HepG2 (cell line): ENCODE results near the gene ATXN7L3. TPM values are rescaled to one million over a fixed set of nuclear protein-coding genes. Genes with fewer than 3 reads are reported as not detected.

Source experiments
- ATF1 ChIP-seq: IDR thresholded peaks from 2 replicates; pipeline ENCODE4 v1.6.1; 2016; ENCODE audit warnings: mild to moderate bottlenecking, control low read depth
- DNMT3B ChIP-seq: conservative IDR thresholded peaks from 2 replicates; pipeline ENCODE4 v1.6.1; 2016; ENCODE audit warnings: missing biosample characterization, control low read depth
- ETV5 ChIP-seq: IDR thresholded peaks from 2 replicates; pipeline ENCODE4 v1.6.1; 2018; ENCODE audit warnings: missing biosample characterization, missing genetic modification reagents, inconsistent platforms, borderline replicate concordance
- ETV6 ChIP-seq: sonication (generic); formaldehyde crosslinking; conservative IDR thresholded peaks from 2 replicates; pipeline ENCODE4 v1.4.0; 2020; ENCODE audit warnings: missing genetic modification reagents
- FOXC1 ChIP-seq: sonication (generic); formaldehyde crosslinking; IDR thresholded peaks from 2 replicates; pipeline ENCODE4 v1.8.0; 2022; ENCODE audit warnings: mild to moderate bottlenecking, missing genetic modification reagents, borderline replicate concordance
- HNRNPLL ChIP-seq: fragments of 200-400 bp; formaldehyde crosslinking; IDR thresholded peaks from 2 replicates; pipeline ENCODE4 v1.6.1; 2017; ENCODE audit warnings: mild to moderate bottlenecking, low read depth, low read length; ENCODE audit not compliant: poor library complexity, severe bottlenecking
- MAF1 ChIP-seq: sonication (generic); formaldehyde crosslinking; IDR thresholded peaks from 2 replicates; pipeline ENCODE4 v1.5.0; 2020; ENCODE audit warnings: missing genetic modification reagents, borderline replicate concordance
- SATB2 ChIP-seq: sonication (generic); formaldehyde crosslinking; IDR thresholded peaks from 2 replicates; pipeline ENCODE4 v1.5.0; 2020; ENCODE audit warnings: missing genetic modification reagents
- SNAI1 ChIP-seq: sonication (generic); formaldehyde crosslinking; IDR thresholded peaks from 2 replicates; pipeline ENCODE4 v1.5.0; 2020; ENCODE audit warnings: mild to moderate bottlenecking, missing genetic modification reagents, borderline replicate concordance
- SOX13 ChIP-seq, 3 experiments: fragments of 450-650 bp in 1 of 3; sonication (generic) in 1 of 3; formaldehyde crosslinking in 1 of 3; IDR thresholded peaks in 2 of 3; conservative IDR thresholded peaks in 1 of 3; 2 replicates each; pipeline versions ENCODE4 v1.5.0 to v1.6.1; 2016 to 2020; ENCODE audit warnings: antibody characterized with exemption in 1 of 3, mild to moderate bottlenecking in 1 of 3, missing compliant biosample characterization in 1 of 3, missing genetic modification reagents in 1 of 3, moderate library complexity in 1 of 3
- ZBTB20 ChIP-seq: sonication (generic); formaldehyde crosslinking; IDR thresholded peaks from 2 replicates; pipeline ENCODE4 v1.8.1; 2023; ENCODE audit warnings: missing genetic modification reagents, low read depth, mild to moderate bottlenecking, borderline replicate concordance
- ZNF274 ChIP-seq: sonication (generic); formaldehyde crosslinking; IDR thresholded peaks from 2 replicates; pipeline ENCODE4 v1.5.1; 2020; ENCODE audit warnings: mild to moderate bottlenecking, missing genetic modification reagents
- ZNF367 ChIP-seq: sonication (generic); formaldehyde crosslinking; IDR thresholded peaks from 2 replicates; pipeline ENCODE4 v1.4.0; 2020; ENCODE audit warnings: missing genetic modification reagents, borderline replicate concordance
- ZNF543 ChIP-seq: sonication (generic); formaldehyde crosslinking; IDR thresholded peaks from 2 replicates; pipeline ENCODE4 v1.4.0; 2020; ENCODE audit warnings: mild to moderate bottlenecking, missing genetic modification reagents
- ZNF547 ChIP-seq: sonication (generic); formaldehyde crosslinking; IDR thresholded peaks from 2 replicates; pipeline ENCODE4 v1.5.1; 2020; ENCODE audit warnings: mild to moderate bottlenecking, missing genetic modification reagents
- ZNF549 ChIP-seq: sonication (generic); formaldehyde crosslinking; IDR thresholded peaks from 2 replicates; pipeline ENCODE4 v1.5.0; 2020; ENCODE audit warnings: missing genetic modification reagents
- ZNF598 ChIP-seq: sonication (generic); formaldehyde crosslinking; IDR thresholded peaks from 2 replicates; pipeline ENCODE4 v1.5.1; 2020; ENCODE audit warnings: mild to moderate bottlenecking, missing genetic modification reagents, borderline replicate concordance
- polyA plus RNA-seq, 8 experiments: library from polyadenylated mRNA; depleted of rRNA in 3 of 8; stranded (reverse) in 7 of 8; unstranded in 1 of 8; fragments of >200 nt; fragmentation: Illumina TruSeq in 4 of 8; extraction: Trizol in 4 of 8; gene quantifications; 2 replicates each; pipeline versions ENCODE4 v1.2.1 to v1.2.3, GENCODE V29; 2011 to 2016; ENCODE audit warnings: low read depth in 4 of 8, missing spikeins in 1 of 8, mixed read lengths in 1 of 8; ENCODE audit not compliant: insufficient read depth in 1 of 8
- total RNA-seq, 5 experiments: library from RNA; depleted of rRNA; stranded (reverse); fragments of >200 nt; fragmentation: Illumina TruSeq; extraction: Trizol; gene quantifications; 2 replicates each; pipeline ENCODE4 v1.2.3, GENCODE V29; 2016; ENCODE audit warnings: low read depth in 1 of 5
- TF ChIP-seq, protein P1 (sequence below): sonication (generic); formaldehyde crosslinking; IDR thresholded peaks from 2 replicates; pipeline ENCODE4 v1.5.0; 2020; ENCODE audit warnings: missing genetic modification reagents, mild to moderate bottlenecking, borderline replicate concordance
- TF ChIP-seq, protein P2 (sequence below): IDR thresholded peaks from 2 replicates; pipeline ENCODE4 v1.6.1; 2016; ENCODE audit warnings: missing genetic modification reagents, missing compliant biosample characterization
- TF ChIP-seq, protein P3 (sequence below): sonication (generic); formaldehyde crosslinking; conservative IDR thresholded peaks from 2 replicates; pipeline ENCODE4 v1.8.0; 2022; ENCODE audit warnings: mild to moderate bottlenecking, moderate library complexity, missing genetic modification reagents
- TF ChIP-seq, protein P4 (sequence below): fragments of 450-650 bp; IDR thresholded peaks from 2 replicates; pipeline ENCODE4 v1.6.1; 2017; ENCODE audit warnings: mild to moderate bottlenecking

The ATXN7L3 gene
- total and polyA plus RNA-seq, 2 of the 13 experiments (the other 11 are each of a cell fraction or from before 2014, with no cell fraction given): 44.5 to 59.1 TPM

DNA sequence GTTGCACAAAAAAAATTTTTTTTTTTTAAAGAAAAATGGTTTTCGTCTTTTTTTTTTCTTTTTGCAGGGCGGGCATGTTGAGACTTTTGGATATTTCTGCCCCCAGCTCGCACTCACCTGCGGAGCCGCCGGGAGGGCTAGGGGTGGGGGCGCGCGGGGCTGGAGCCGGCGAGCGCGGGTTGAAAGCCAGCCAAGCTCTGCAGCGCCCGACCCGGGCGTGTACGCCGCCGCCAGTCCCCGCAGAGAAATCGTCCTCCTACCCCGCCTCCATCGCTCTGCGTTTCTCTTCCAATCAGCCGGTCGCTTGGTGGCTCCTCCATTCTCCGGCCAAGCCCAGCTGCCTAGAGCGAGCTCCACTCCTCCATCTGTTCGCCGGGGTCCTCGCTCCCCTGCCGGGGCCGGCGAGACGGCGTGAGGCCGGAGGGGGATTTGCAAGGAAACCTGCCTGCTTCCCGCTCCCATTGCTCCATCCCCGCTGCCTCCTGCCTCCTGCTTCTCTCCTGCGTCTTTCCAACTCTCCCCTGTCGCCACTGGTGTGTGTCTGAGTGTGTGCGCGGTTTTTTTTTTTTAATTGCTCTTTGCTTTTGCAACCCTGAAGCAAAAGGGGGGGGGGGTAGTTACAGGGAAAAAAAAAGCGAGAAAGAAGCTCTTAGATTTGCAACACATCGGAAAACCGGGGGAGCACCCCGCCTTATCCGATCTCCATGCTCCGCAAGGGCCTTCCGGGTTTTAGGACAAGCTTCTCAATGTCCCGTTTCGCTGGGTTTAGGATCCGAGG lies 21.6 kb upstream of the ATXN7L3 start (continued):
- TF ChIP-seq FOXC1 (peak; percentile 17; the same call in 1 of the 2 replicates), ETV6 (CRISPR knock-in tag) (0 out of 2 replicates have a peak, but pooled peaks have one; percentile 46), ATF1 (peak; percentile 64), DNMT3B (CRISPR knock-in tag) (0 out of 2 replicates have a peak, but pooled peaks have one; percentile 69), SATB2 (CRISPR knock-in tag) (no peak), ZNF547 (CRISPR knock-in tag) (no peak), ZBTB20 (CRISPR knock-in tag) (no peak), SNAI1 (CRISPR knock-in tag) (no peak), MAF1 (CRISPR knock-in tag) (no peak), HNRNPLL (peak; percentile 73), SOX13 (IDR thresholded peaks at IDR 0.05) (no peak), SOX13 (CRISPR knock-in tag; conservative IDR thresholded peaks at IDR 0.05 in 1 of 2, IDR thresholded peaks at IDR 0.05 in 1 of 2) (peak in 1 of 2 experiments; percentile 41; a peak in 1 of 4 replicates), ZNF549 (CRISPR knock-in tag) (no peak), ZNF543 (peak; percentile 24; the same call in 1 of the 2 replicates), ZNF367 (CRISPR knock-in tag) (no peak), ZNF274 (CRISPR knock-in tag) (0 out of 2 replicates have a peak, but pooled peaks have one; percentile 30), ZNF598 (CRISPR knock-in tag) (no peak; the same call in 1 of the 2 replicates), ETV5 (CRISPR knock-in tag) (0 out of 2 replicates have a peak, but pooled peaks have one; percentile 4)
- TF ChIP-seq, protein P1, sequence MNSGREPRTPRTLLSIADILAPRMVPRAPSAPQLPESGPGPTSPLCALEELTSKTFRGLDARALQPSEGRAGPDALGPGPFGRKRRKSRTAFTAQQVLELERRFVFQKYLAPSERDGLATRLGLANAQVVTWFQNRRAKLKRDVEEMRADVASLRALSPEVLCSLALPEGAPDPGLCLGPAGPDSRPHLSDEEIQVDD (CRISPR knock-in tag): 0 out of 2 replicates have a peak, but pooled peaks have one; percentile 27
- TF ChIP-seq, protein P2, sequence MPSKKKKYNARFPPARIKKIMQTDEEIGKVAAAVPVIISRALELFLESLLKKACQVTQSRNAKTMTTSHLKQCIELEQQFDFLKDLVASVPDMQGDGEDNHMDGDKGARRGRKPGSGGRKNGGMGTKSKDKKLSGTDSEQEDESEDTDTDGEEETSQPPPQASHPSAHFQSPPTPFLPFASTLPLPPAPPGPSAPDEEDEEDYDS: peak; percentile 20; the same call in 1 of the 2 replicates
- TF ChIP-seq, protein P3, sequence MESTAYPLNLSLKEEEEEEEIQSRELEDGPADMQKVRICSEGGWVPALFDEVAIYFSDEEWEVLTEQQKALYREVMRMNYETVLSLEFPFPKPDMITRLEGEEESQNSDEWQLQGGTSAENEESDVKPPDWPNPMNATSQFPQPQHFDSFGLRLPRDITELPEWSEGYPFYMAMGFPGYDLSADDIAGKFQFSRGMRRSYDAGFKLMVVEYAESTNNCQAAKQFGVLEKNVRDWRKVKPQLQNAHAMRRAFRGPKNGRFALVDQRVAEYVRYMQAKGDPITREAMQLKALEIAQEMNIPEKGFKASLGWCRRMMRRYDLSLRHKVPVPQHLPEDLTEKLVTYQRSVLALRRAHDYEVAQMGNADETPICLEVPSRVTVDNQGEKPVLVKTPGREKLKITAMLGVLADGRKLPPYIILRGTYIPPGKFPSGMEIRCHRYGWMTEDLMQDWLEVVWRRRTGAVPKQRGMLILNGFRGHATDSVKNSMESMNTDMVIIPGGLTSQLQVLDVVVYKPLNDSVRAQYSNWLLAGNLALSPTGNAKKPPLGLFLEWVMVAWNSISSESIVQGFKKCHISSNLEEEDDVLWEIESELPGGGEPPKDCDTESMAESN (CRISPR knock-in tag): 0 out of 2 replicates have a peak, but pooled peaks have one; percentile 20
- TF ChIP-seq, protein P4, sequence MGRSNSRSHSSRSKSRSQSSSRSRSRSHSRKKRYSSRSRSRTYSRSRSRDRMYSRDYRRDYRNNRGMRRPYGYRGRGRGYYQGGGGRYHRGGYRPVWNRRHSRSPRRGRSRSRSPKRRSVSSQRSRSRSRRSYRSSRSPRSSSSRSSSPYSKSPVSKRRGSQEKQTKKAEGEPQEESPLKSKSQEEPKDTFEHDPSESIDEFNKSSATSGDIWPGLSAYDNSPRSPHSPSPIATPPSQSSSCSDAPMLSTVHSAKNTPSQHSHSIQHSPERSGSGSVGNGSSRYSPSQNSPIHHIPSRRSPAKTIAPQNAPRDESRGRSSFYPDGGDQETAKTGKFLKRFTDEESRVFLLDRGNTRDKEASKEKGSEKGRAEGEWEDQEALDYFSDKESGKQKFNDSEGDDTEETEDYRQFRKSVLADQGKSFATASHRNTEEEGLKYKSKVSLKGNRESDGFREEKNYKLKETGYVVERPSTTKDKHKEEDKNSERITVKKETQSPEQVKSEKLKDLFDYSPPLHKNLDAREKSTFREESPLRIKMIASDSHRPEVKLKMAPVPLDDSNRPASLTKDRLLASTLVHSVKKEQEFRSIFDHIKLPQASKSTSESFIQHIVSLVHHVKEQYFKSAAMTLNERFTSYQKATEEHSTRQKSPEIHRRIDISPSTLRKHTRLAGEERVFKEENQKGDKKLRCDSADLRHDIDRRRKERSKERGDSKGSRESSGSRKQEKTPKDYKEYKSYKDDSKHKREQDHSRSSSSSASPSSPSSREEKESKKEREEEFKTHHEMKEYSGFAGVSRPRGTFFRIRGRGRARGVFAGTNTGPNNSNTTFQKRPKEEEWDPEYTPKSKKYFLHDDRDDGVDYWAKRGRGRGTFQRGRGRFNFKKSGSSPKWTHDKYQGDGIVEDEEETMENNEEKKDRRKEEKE: no peak
